CD4-positive, CD25-positive, alpha-beta regulatory T cell (primary cell): ENCODE measurements around the gene SPIN1. TPM values are rescaled to one million over a fixed set of nuclear protein-coding genes. Genes with fewer than 3 reads are reported as not detected.

ENCODE experiments used
- ATAC-seq, 2 donors: fragments of 150-1000 bp; cut with Tn5 transposase; one replicate each; pipeline ENCODE4 v1.10.0; 2021; ENCODE audit warnings: low read depth in 2 of 2, moderate number of reproducible peaks in 2 of 2, moderate library complexity in 1 of 2
- DNase-seq, 3 donors: peaks; one replicate each; pipeline versions ENCODE4 v3.0.0 to v3.0.0-alpha.2; 2012 to 2022; ENCODE audit warnings: mixed read lengths in 1 of 3
- H3K27ac ChIP-seq: one replicate; pipeline ENCODE4 v1.7.0; 2013; ENCODE audit warnings: mild to moderate bottlenecking, low read length; ENCODE audit not compliant: insufficient read depth, poor library complexity, severe bottlenecking
- H3K27me3 ChIP-seq: one replicate; pipeline ENCODE4 v1.7.0; 2013; ENCODE audit warnings: low read length; ENCODE audit not compliant: control insufficient read depth, insufficient read depth
- H3K36me3 ChIP-seq: one replicate; pipeline ENCODE4 v1.7.0; 2013; ENCODE audit warnings: mild to moderate bottlenecking, low read length, moderate library complexity; ENCODE audit not compliant: control insufficient read depth, insufficient read depth
- H3K4me1 ChIP-seq: 2 replicates; pipeline ENCODE4 v1.7.0; 2013; ENCODE audit warnings: mild to moderate bottlenecking, low read length; ENCODE audit not compliant: insufficient read depth, control insufficient read depth, poor library complexity, severe bottlenecking
- H3K4me3 ChIP-seq: one replicate; pipeline ENCODE4 v1.7.0; 2013; ENCODE audit warnings: low read depth, mild to moderate bottlenecking, low read length, moderate library complexity
- H3K9me3 ChIP-seq, 2 experiments: 1 replicate in 1 of 2; 2 replicates in 1 of 2; pipeline ENCODE4 v1.7.0; 2013; ENCODE audit warnings: low read length in 2 of 2, mild to moderate bottlenecking in 1 of 2, moderate library complexity in 1 of 2; ENCODE audit not compliant: control insufficient read depth in 2 of 2
- H3K27ac Mint-ChIP-seq, 3 donors: one replicate each; pipeline ENCODE4 v1.8.0; 2020 to 2022; ENCODE audit warnings: mild to moderate bottlenecking in 3 of 3, mixed read lengths in 3 of 3, moderate library complexity in 2 of 3
- H3K27me3 Mint-ChIP-seq: one replicate; pipeline ENCODE4 v1.8.0; 2022; ENCODE audit warnings: mild to moderate bottlenecking, mixed read lengths
- H3K36me3 Mint-ChIP-seq: one replicate; pipeline ENCODE4 v1.8.0; 2020; ENCODE audit warnings: mixed read lengths
- H3K4me1 Mint-ChIP-seq, 4 donors: one replicate each; pipeline ENCODE4 v1.8.0; 2020 to 2022; ENCODE audit warnings: mixed read lengths in 4 of 4, mild to moderate bottlenecking in 1 of 4
- H3K4me3 Mint-ChIP-seq, 4 donors: one replicate each; pipeline ENCODE4 v1.8.0; 2020 to 2022; ENCODE audit warnings: mild to moderate bottlenecking in 4 of 4, mixed read lengths in 4 of 4, moderate library complexity in 3 of 4
- H3K9me3 Mint-ChIP-seq, 7 donors: one replicate each; pipeline ENCODE4 v1.8.0; 2020 to 2022; ENCODE audit warnings: mixed read lengths in 7 of 7, mild to moderate bottlenecking in 3 of 7, moderate library complexity in 2 of 7
- polyA plus RNA-seq, 4 donors: library from polyadenylated mRNA; unstranded; fragments of 300-500 nt; fragmentation: Illumina TruSeq; gene quantifications; one replicate each; pipeline ENCODE4 v1.2.3, GENCODE V29; 2021
- total RNA-seq: library from RNA; stranded (reverse); gene quantifications from one replicate; pipeline ENCODE4 v1.2.3, GENCODE V29; 2022

The SPIN1 gene
- total and polyA plus RNA-seq, 5 donors from 2014 or later: 15.0 to 21.4 (median 19.4) TPM

GRCh38 chr9:88477300-88477751 lies 89.1 kb downstream of the SPIN1 start:
- Mint-ChIP-seq H3K36me3 (peaks cover 36% of the 10 kb centered on the region), H3K27ac (peak overlapping the region in 2 of 3 donors; percentile 23 to 71), H3K27me3 (no peaks in the 10 kb centered on the region), H3K4me3 (no peak overlapping the region), H3K9me3 (no peaks in the 10 kb centered on the region), H3K4me1 (peaks cover 0 to 17% (median 6%) of the 10 kb centered on the region in 4 donors)
- H3K27me3 ChIP-seq: no peaks in the 10 kb centered on the region
- H3K27ac ChIP-seq: no peak overlapping the region
- no peaks in the 10 kb centered on the region for H3K9me3 ChIP-seq
- DNase-seq: peak in 1 of 3 donors; percentile 18
- H3K36me3 ChIP-seq: peaks cover 10% of the 10 kb centered on the region
- no peak overlapping the region for H3K4me3 ChIP-seq
- no peak for ATAC-seq
- H3K4me1 ChIP-seq: no peaks in the 10 kb centered on the region

- no peak for DNase-seq
- Mint-ChIP-seq H3K27me3 (no peaks in the 10 kb centered on the region), H3K36me3 (peaks cover 39% of the 10 kb centered on the region), H3K9me3 (no peaks in the 10 kb centered on the region), H3K27ac (no peak overlapping the region), H3K4me1 (peaks cover 0 to 17% (median 6%) of the 10 kb centered on the region in 4 donors), H3K4me3 (no peak overlapping the region)
- Histone ChIP-seq H3K9me3 (no peaks in the 10 kb centered on the region), H3K36me3 (peaks cover 10% of the 10 kb centered on the region), H3K4me1 (no peaks in the 10 kb centered on the region), H3K4me3 (no peak overlapping the region), H3K27ac (no peak overlapping the region), H3K27me3 (no peaks in the 10 kb centered on the region)
- ATAC-seq: no peak
Measured at GRCh38 chr9:88478246-88478645, 90.0 kb downstream of the SPIN1 start.

- peaks cover 0 to 6% (median 4%) of the 10 kb centered on the region in 4 donors for H3K4me1 Mint-ChIP-seq
- no peaks in the 10 kb centered on the region for H3K36me3 ChIP-seq
- H3K27ac Mint-ChIP-seq: no peak overlapping the region
- H3K4me1 ChIP-seq: no peaks in the 10 kb centered on the region
- DNase-seq (no peak), ATAC-seq (no peak)
- no peaks in the 10 kb centered on the region for H3K27me3 ChIP-seq
- H3K4me3 Mint-ChIP-seq: no peak overlapping the region
- no peak overlapping the region for H3K4me3 ChIP-seq
- peaks cover 18% of the 10 kb centered on the region for H3K36me3 Mint-ChIP-seq
- no peak overlapping the region for H3K27ac ChIP-seq
- H3K9me3 ChIP-seq: no peaks in the 10 kb centered on the region
- H3K9me3 Mint-ChIP-seq: no peaks in the 10 kb centered on the region
- no peaks in the 10 kb centered on the region for H3K27me3 Mint-ChIP-seq
Measured at GRCh38 chr9:88481933-88482332, 93.7 kb downstream of the SPIN1 start.

GRCh38 chr9:88488166-88488565 lies 99.9 kb downstream of the SPIN1 start:
- Histone ChIP-seq H3K27me3 (no peaks in the 10 kb centered on the region), H3K36me3 (no peaks in the 10 kb centered on the region), H3K27ac (no peak overlapping the region), H3K4me3 (no peak overlapping the region), H3K9me3 (no peaks in the 10 kb centered on the region), H3K4me1 (no peaks in the 10 kb centered on the region)
- Mint-ChIP-seq H3K27me3 (no peaks in the 10 kb centered on the region), H3K4me3 (no peak overlapping the region), H3K9me3 (peaks cover 0 to 2% (median 0%) of the 10 kb centered on the region in 7 donors), H3K4me1 (peaks cover 0 to 2% (median 0%) of the 10 kb centered on the region in 4 donors), H3K27ac (no peak overlapping the region), H3K36me3 (peaks cover 6% of the 10 kb centered on the region)
- DNase-seq: no peak
- no peak for ATAC-seq

- H3K4me1 Mint-ChIP-seq: no peaks in the 10 kb centered on the region
- no peak overlapping the region for H3K4me3 ChIP-seq
- H3K9me3 ChIP-seq: no peaks in the 10 kb centered on the region
- no peaks in the 10 kb centered on the region for H3K27me3 ChIP-seq
- ATAC-seq (no peak), DNase-seq (no peak)
- peaks cover 0 to 2% (median 0%) of the 10 kb centered on the region in 7 donors for H3K9me3 Mint-ChIP-seq
- no peaks in the 10 kb centered on the region for H3K27me3 Mint-ChIP-seq
- H3K4me3 Mint-ChIP-seq: no peak overlapping the region
- H3K36me3 Mint-ChIP-seq: no peaks in the 10 kb centered on the region
- H3K27ac Mint-ChIP-seq: no peak overlapping the region
- H3K27ac ChIP-seq: no peak overlapping the region
- no peaks in the 10 kb centered on the region for H3K36me3 ChIP-seq
- no peaks in the 10 kb centered on the region for H3K4me1 ChIP-seq
Measured at GRCh38 chr9:88494983-88495721, 106.9 kb downstream of the SPIN1 start.

DNA sequence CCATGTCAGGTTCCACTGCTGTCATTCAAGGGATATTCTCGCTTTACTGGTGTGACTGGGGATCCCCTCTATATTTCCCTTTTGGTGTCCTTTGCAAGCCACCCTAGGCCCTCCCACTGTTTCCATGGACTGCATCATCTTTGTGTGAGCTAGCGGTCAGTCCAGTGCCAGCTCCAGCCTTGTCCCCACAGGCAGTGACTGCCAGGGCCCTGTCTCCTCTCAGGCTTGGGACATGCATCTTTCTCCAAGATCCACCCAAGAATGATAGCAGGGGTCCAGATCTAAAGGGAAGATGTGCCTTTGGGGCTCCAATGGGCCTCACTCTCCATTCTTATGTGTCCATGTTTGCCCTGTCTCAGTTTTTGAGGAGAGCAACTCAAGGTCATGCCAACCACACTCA lies 109.0 kb downstream of the SPIN1 start:
- ATAC-seq: no peak
- Mint-ChIP-seq H3K27me3 (no peaks in the 10 kb centered on the region), H3K36me3 (no peaks in the 10 kb centered on the region), H3K9me3 (no peaks in the 10 kb centered on the region), H3K4me1 (no peaks in the 10 kb centered on the region), H3K27ac (no peak overlapping the region), H3K4me3 (no peak overlapping the region)
- H3K4me3 ChIP-seq: no peak overlapping the region
- no peak overlapping the region for H3K27ac ChIP-seq
- H3K4me1 ChIP-seq: no peaks in the 10 kb centered on the region
- no peaks in the 10 kb centered on the region for H3K36me3 ChIP-seq
- no peak for DNase-seq
- H3K27me3 ChIP-seq: no peaks in the 10 kb centered on the region
- H3K9me3 ChIP-seq: no peaks in the 10 kb centered on the region

- H3K27me3 Mint-ChIP-seq: no peaks in the 10 kb centered on the region
- no peaks in the 10 kb centered on the region for H3K36me3 ChIP-seq
- H3K4me3 ChIP-seq: no peak overlapping the region
- no peak overlapping the region for H3K27ac Mint-ChIP-seq
- no peaks in the 10 kb centered on the region for H3K9me3 ChIP-seq
- DNase-seq (no peak), ATAC-seq (no peak)
- H3K4me1 ChIP-seq: no peaks in the 10 kb centered on the region
- no peaks in the 10 kb centered on the region for H3K36me3 Mint-ChIP-seq
- H3K4me3 Mint-ChIP-seq: no peak overlapping the region
- H3K9me3 Mint-ChIP-seq: no peaks in the 10 kb centered on the region
- H3K27me3 ChIP-seq: no peaks in the 10 kb centered on the region
- no peaks in the 10 kb centered on the region for H3K4me1 Mint-ChIP-seq
- no peak overlapping the region for H3K27ac ChIP-seq
Measured at GRCh38 chr9:88498880-88499279, 110.6 kb downstream of the SPIN1 start.

DNA sequence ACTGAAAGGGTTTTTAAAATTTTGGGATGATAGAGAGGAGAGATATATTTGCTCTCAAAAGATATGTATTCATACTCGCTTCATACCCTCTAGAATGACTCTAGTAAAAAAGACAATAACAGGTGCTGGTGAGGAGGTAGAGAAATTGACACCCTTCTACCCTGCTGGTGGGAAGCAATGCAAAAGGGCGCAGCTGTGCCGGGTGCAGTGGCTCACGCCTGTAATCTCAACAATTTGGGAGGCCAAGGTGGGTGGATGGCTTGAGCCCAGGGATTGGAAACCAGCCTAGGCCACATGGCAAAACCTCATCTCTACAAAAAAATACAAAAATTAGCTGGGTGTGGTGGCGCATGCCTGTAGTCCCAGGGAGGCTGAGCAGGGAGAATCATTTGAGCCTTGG lies 112.8 kb downstream of the SPIN1 start:
- no peaks in the 10 kb centered on the region for H3K27me3 Mint-ChIP-seq
- DNase-seq: no peak
- Histone ChIP-seq H3K27ac (no peak overlapping the region), H3K9me3 (no peaks in the 10 kb centered on the region), H3K36me3 (no peaks in the 10 kb centered on the region), H3K4me1 (no peaks in the 10 kb centered on the region), H3K27me3 (no peaks in the 10 kb centered on the region), H3K4me3 (no peak overlapping the region)
- no peaks in the 10 kb centered on the region for H3K36me3 Mint-ChIP-seq
- H3K4me1 Mint-ChIP-seq: no peaks in the 10 kb centered on the region
- no peak overlapping the region for H3K4me3 Mint-ChIP-seq
- H3K9me3 Mint-ChIP-seq: no peaks in the 10 kb centered on the region
- no peak overlapping the region for H3K27ac Mint-ChIP-seq
- no peak for ATAC-seq
